Panc1 (cell line): ENCODE data around the gene RNF38.
"Not testable (repeated sequence)": the region's sequence is repeated elsewhere in the genome, so short reads cannot be mapped to it uniquely, and the experiment has no call there.

ENCODE experiments used
- CTCF ChIP-seq: fragments of 450-650 bp; IDR thresholded peaks from 2 replicates; pipeline ENCODE4 v1.5.1; 2017; ENCODE audit warnings: mild to moderate bottlenecking
- TCF7L2 ChIP-seq: IDR thresholded peaks from 2 replicates; pipeline ENCODE4 v1.6.1; 2011; ENCODE audit warnings: mild to moderate bottlenecking, low read depth, low read length, inconsistent platforms
- TF ChIP-seq, protein P1 (sequence below), 2 experiments: IDR thresholded peaks; 2 replicates each; pipeline ENCODE4 v1.6.1; 2011 to 2012; ENCODE audit warnings: low read depth in 2 of 2, control low read depth in 1 of 2, low read length in 1 of 2, mild to moderate bottlenecking in 1 of 2, moderate library complexity in 1 of 2; ENCODE audit not compliant: insufficient read depth in 1 of 2

DNA sequence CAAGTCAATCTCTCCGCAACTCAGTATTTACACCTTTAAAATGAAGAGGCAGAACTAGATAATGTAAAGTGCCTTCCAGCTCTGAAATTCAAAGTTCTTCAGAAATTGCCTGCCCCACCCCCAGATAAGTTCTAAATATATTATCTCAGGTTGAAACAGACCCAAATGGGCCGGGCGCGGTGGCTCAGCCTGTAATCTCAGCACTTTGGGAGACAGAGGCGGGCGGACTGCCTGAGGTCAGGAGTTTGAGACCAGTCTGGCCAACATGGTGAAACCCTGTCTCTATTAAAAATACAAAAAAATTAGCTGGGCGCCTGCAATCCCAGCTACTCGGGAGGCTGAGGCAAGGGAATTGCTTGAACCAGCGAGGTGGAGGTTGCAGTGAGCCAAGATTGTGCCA lies 48.5 kb upstream of the RNF38 start:
- not testable (repeated sequence) for TF ChIP-seq CTCF, TCF7L2
- TF ChIP-seq, protein P1, sequence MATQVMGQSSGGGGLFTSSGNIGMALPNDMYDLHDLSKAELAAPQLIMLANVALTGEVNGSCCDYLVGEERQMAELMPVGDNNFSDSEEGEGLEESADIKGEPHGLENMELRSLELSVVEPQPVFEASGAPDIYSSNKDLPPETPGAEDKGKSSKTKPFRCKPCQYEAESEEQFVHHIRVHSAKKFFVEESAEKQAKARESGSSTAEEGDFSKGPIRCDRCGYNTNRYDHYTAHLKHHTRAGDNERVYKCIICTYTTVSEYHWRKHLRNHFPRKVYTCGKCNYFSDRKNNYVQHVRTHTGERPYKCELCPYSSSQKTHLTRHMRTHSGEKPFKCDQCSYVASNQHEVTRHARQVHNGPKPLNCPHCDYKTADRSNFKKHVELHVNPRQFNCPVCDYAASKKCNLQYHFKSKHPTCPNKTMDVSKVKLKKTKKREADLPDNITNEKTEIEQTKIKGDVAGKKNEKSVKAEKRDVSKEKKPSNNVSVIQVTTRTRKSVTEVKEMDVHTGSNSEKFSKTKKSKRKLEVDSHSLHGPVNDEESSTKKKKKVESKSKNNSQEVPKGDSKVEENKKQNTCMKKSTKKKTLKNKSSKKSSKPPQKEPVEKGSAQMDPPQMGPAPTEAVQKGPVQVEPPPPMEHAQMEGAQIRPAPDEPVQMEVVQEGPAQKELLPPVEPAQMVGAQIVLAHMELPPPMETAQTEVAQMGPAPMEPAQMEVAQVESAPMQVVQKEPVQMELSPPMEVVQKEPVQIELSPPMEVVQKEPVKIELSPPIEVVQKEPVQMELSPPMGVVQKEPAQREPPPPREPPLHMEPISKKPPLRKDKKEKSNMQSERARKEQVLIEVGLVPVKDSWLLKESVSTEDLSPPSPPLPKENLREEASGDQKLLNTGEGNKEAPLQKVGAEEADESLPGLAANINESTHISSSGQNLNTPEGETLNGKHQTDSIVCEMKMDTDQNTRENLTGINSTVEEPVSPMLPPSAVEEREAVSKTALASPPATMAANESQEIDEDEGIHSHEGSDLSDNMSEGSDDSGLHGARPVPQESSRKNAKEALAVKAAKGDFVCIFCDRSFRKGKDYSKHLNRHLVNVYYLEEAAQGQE (IDR thresholded peaks at IDR 0.05; ENCODE audit: insufficient read depth in 1 of 2, low read depth in 2 of 2, low read length in 1 of 2): not testable (repeated sequence)
